ENCODE results near the gene NFIB. TPM values are rescaled to one million over a fixed set of nuclear protein-coding genes. Genes with fewer than 3 reads are reported as not detected.

NFIB gene
- total RNA-seq, 1 experiment from 2014 or later: 18.6 TPM

- intact Hi-C loops (cut with micrococcal nuclease): no loop called here
- ATAC-seq: no peak
- no peaks in the 10 kb centered on the region for H3K9me3 ChIP-seq (ENCODE audit: low read length)
- no peak overlapping the region for H3K27ac ChIP-seq (ENCODE audit: low read length)
- no peak for DNase-seq
- H3K79me2 ChIP-seq (ENCODE audit: low read length): peaks cover 82% of the 10 kb centered on the region
- no peaks in the 10 kb centered on the region for H4K20me1 ChIP-seq (ENCODE audit: low read length)
- H3K9me2 ChIP-seq (replicated peaks; ENCODE audit: low read length): no peaks in the 10 kb centered on the region
- POLR2A ChIA-PET (ENCODE audit: unreplicated experiment): no interaction called here
- H3K36me3 ChIP-seq (ENCODE audit: low read depth, low read length): no peaks in the 10 kb centered on the region
- no TSS peak for BruUV-seq (replicated peaks)
- CTCF ChIA-PET: no interaction called here
- TF ChIP-seq EZH2phosphoT487 (IDR thresholded peaks at IDR 0.05; ENCODE audit: borderline replicate concordance, low read length): no peak
- TF ChIP-seq EZH2 (IDR thresholded peaks at IDR 0.05; ENCODE audit: low read length, unreplicated experiment): no peak
- TF ChIP-seq CTCF (conservative IDR thresholded peaks at IDR 0.05; ENCODE audit: low read depth, low read length): no peak
- H2AFZ ChIP-seq (ENCODE audit: low read length): no peak overlapping the region
- peaks cover 18% of the 10 kb centered on the region for H3K4me1 ChIP-seq (ENCODE audit: insufficient read depth, low read length)
- no peak overlapping the region for H3K4me3 ChIP-seq (ENCODE audit: low read length)
- H3K4me2 ChIP-seq (ENCODE audit: low read length): no peak overlapping the region
- H3K9ac ChIP-seq (ENCODE audit: low read length): no peak overlapping the region
- H3F3A ChIP-seq (ENCODE audit: low read length, unreplicated experiment): peaks cover 1% of the 10 kb centered on the region
- no peaks in the 10 kb centered on the region for H3K27me3 ChIP-seq (ENCODE audit: low read length)
Measured at GRCh38 chr9:14245901-14246525, 67.9 kb downstream of the NFIB start.

GRCh38 chr9:14243514-14244042 is 70.4 kb downstream of the NFIB start:
- Histone ChIP-seq H3K9me3 (ENCODE audit: low read length) (no peaks in the 10 kb centered on the region), H3K4me2 (ENCODE audit: low read length) (no peak overlapping the region), H3F3A (ENCODE audit: low read length, unreplicated experiment) (no peaks in the 10 kb centered on the region), H3K4me3 (ENCODE audit: low read length) (no peak overlapping the region), H3K79me2 (ENCODE audit: low read length) (peaks cover 80% of the 10 kb centered on the region), H4K20me1 (ENCODE audit: low read length) (no peaks in the 10 kb centered on the region), H3K4me1 (ENCODE audit: insufficient read depth, low read length) (peaks cover 12% of the 10 kb centered on the region), H3K27me3 (ENCODE audit: low read length) (no peaks in the 10 kb centered on the region), H3K9ac (ENCODE audit: low read length) (no peak overlapping the region), H3K9me2 (replicated peaks; ENCODE audit: low read length) (no peaks in the 10 kb centered on the region), H3K36me3 (ENCODE audit: low read depth, low read length) (no peaks in the 10 kb centered on the region), H2AFZ (ENCODE audit: low read length) (no peak overlapping the region), H3K27ac (ENCODE audit: low read length) (no peak overlapping the region)
- DNase-seq (no peak), ATAC-seq (no peak)
- TF ChIP-seq CTCF (conservative IDR thresholded peaks at IDR 0.05; ENCODE audit: low read depth, low read length) (no peak), EZH2phosphoT487 (IDR thresholded peaks at IDR 0.05; ENCODE audit: borderline replicate concordance, low read length) (no peak), EZH2 (IDR thresholded peaks at IDR 0.05; ENCODE audit: low read length, unreplicated experiment) (no peak)
- intact Hi-C loops (cut with micrococcal nuclease): no loop called here
- ChIA-PET POLR2A (ENCODE audit: unreplicated experiment) (no interaction called here), CTCF (no interaction called here)
- BruUV-seq (replicated peaks): no TSS peak

GRCh38 chr9:14242150-14242805 is 71.7 kb downstream of the NFIB start:
- H3K36me3 ChIP-seq (ENCODE audit: low read depth, low read length): no peaks in the 10 kb centered on the region
- no peaks in the 10 kb centered on the region for H4K20me1 ChIP-seq (ENCODE audit: low read length)
- H3K4me3 ChIP-seq (ENCODE audit: low read length): no peak overlapping the region
- no peaks in the 10 kb centered on the region for H3F3A ChIP-seq (ENCODE audit: low read length, unreplicated experiment)
- no peak for DNase-seq
- no peak for ATAC-seq
- no peaks in the 10 kb centered on the region for H3K27me3 ChIP-seq (ENCODE audit: low read length)
- no peak overlapping the region for H3K4me2 ChIP-seq (ENCODE audit: low read length)
- H3K9ac ChIP-seq (ENCODE audit: low read length): no peak overlapping the region
- no peak overlapping the region for H3K27ac ChIP-seq (ENCODE audit: low read length)
- no TSS peak for BruUV-seq (replicated peaks)
- intact Hi-C loops (cut with micrococcal nuclease): no loop called here
- peaks cover 77% of the 10 kb centered on the region for H3K79me2 ChIP-seq (ENCODE audit: low read length)
- no peaks in the 10 kb centered on the region for H3K9me2 ChIP-seq (replicated peaks; ENCODE audit: low read length)
- H3K4me1 ChIP-seq (ENCODE audit: insufficient read depth, low read length): peaks cover 24% of the 10 kb centered on the region
- no peak overlapping the region for H2AFZ ChIP-seq (ENCODE audit: low read length)
- POLR2A ChIA-PET (ENCODE audit: unreplicated experiment): no interaction called here
- no peaks in the 10 kb centered on the region for H3K9me3 ChIP-seq (ENCODE audit: low read length)
- CTCF ChIA-PET: no interaction called here
- TF ChIP-seq EZH2 (IDR thresholded peaks at IDR 0.05; ENCODE audit: low read length, unreplicated experiment) (no peak), EZH2phosphoT487 (IDR thresholded peaks at IDR 0.05; ENCODE audit: borderline replicate concordance, low read length) (no peak), CTCF (conservative IDR thresholded peaks at IDR 0.05; ENCODE audit: low read depth, low read length) (no peak)

Measured in PC-3 (cell line).